Muscle layer of colon (tissue), 2 donors: ENCODE data around the gene SLCO2A1.

Source experiments
- H3K27ac ChIP-seq: one replicate; pipeline ENCODE4 v1.7.0; 2013; ENCODE audit warnings: low read depth, mild to moderate bottlenecking, low read length, moderate library complexity
- H3K27me3 ChIP-seq, 2 donors: one replicate each; pipeline ENCODE4 v1.7.0; 2013; ENCODE audit warnings: low read length in 2 of 2, mild to moderate bottlenecking in 2 of 2; ENCODE audit not compliant: insufficient read depth in 2 of 2, control insufficient read depth in 1 of 2
- H3K36me3 ChIP-seq: one replicate; pipeline ENCODE4 v1.7.0; 2013; ENCODE audit warnings: mild to moderate bottlenecking, low read length; ENCODE audit not compliant: insufficient read depth
- H3K4me1 ChIP-seq: one replicate; pipeline ENCODE4 v1.7.0; 2013; ENCODE audit warnings: mild to moderate bottlenecking, low read length; ENCODE audit not compliant: insufficient read depth
- H3K4me3 ChIP-seq, 2 donors: one replicate each; pipeline ENCODE4 v1.7.0; 2013; ENCODE audit warnings: low read length in 2 of 2, low read depth in 1 of 2, mild to moderate bottlenecking in 1 of 2, moderate library complexity in 1 of 2
- H3K9ac ChIP-seq: one replicate; pipeline ENCODE4 v1.7.0; 2013; ENCODE audit warnings: low read length
- H3K9me3 ChIP-seq: one replicate; pipeline ENCODE4 v1.7.0; 2013; ENCODE audit warnings: mild to moderate bottlenecking, low read length
- donor health status: abdominal sarcoma.
- donor health status: Adenocarcinoma of cecum.

The SLCO2A1 gene

DNA sequence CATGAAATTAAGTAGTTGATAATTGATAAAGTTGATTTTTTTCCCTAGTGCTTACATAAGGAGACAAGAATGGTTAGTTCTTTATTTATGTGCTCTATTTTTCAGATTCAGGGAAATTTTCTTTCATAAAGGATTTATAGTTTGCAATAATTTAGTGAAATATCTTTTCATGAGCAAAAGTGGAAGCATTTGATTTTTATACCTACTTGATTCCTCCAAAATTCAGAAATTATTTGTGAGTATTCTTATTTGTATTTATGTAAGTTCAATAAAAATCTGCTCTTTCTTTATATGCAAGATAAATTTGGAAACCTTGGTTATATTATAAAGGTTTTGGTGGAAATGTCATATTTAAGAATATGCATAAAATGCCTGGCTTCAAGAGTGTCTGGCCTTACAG is 14.7 kb upstream of the SLCO2A1 start:
- Histone ChIP-seq H3K9ac (no peak overlapping the region), H3K4me3 (no peak overlapping the region), H3K27me3 (no peaks in the 10 kb centered on the region)

DNA sequence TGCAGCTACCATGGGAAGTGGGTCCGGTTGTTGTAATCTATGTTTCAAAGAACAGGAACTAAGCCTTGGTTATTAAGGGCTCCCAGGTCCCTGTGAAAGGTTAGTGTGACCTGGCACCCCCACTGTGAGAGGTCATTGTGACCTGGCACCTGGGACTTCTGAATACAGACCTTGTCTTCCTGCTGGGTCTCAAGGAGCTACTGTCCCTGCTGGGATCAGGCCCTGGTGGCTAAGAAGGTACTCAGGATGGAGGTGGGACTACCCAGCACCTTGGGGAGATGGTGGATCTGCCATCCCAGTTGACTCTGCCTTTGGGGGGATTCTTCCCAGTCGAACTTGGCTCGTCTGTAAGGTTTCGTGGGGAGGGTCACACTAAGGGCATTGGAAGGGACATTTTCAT is 10.3 kb upstream of the SLCO2A1 start:
- Histone ChIP-seq H3K27ac (no peak overlapping the region), H3K9ac (no peak overlapping the region), H3K27me3 (no peaks in the 10 kb centered on the region), H3K9me3 (no peaks in the 10 kb centered on the region), H3K4me3 (no peak overlapping the region), H3K4me1 (no peaks in the 10 kb centered on the region), H3K36me3 (no peaks in the 10 kb centered on the region)

More for the DNA sequence above, 14.7 kb upstream of the SLCO2A1 start:
- Histone ChIP-seq H3K9me3 (no peaks in the 10 kb centered on the region), H3K36me3 (no peaks in the 10 kb centered on the region), H3K4me1 (no peaks in the 10 kb centered on the region), H3K27ac (no peak overlapping the region)

GRCh38 chr3:134039161-134039862 is 9.6 kb upstream of the SLCO2A1 start:
- Histone ChIP-seq H3K9ac (no peak overlapping the region), H3K4me1 (no peaks in the 10 kb centered on the region), H3K9me3 (no peaks in the 10 kb centered on the region), H3K4me3 (no peak overlapping the region), H3K27ac (no peak overlapping the region), H3K27me3 (no peaks in the 10 kb centered on the region), H3K36me3 (no peaks in the 10 kb centered on the region)

- no peak overlapping the region for H3K4me3 ChIP-seq
- H3K9ac ChIP-seq: no peak overlapping the region
- no peaks in the 10 kb centered on the region for H3K9me3 ChIP-seq
- no peaks in the 10 kb centered on the region for H3K36me3 ChIP-seq
- no peaks in the 10 kb centered on the region for H3K27me3 ChIP-seq
- no peak overlapping the region for H3K27ac ChIP-seq
- H3K4me1 ChIP-seq: no peaks in the 10 kb centered on the region
Observed at GRCh38 chr3:134038716-134039115, 9.0 kb upstream of the SLCO2A1 start.

GRCh38 chr3:134038071-134038491 is 8.4 kb upstream of the SLCO2A1 start:
- Histone ChIP-seq H3K27me3 (no peaks in the 10 kb centered on the region), H3K9me3 (no peaks in the 10 kb centered on the region), H3K36me3 (no peaks in the 10 kb centered on the region), H3K27ac (no peak overlapping the region), H3K4me1 (no peaks in the 10 kb centered on the region), H3K9ac (no peak overlapping the region), H3K4me3 (no peak overlapping the region)

- H3K36me3 ChIP-seq: no peaks in the 10 kb centered on the region
- H3K27me3 ChIP-seq: no peaks in the 10 kb centered on the region
- no peaks in the 10 kb centered on the region for H3K9me3 ChIP-seq
- no peak overlapping the region for H3K4me3 ChIP-seq
- no peaks in the 10 kb centered on the region for H3K4me1 ChIP-seq
- no peak overlapping the region for H3K27ac ChIP-seq
- no peak overlapping the region for H3K9ac ChIP-seq
Observed at GRCh38 chr3:134037168-134037567, 7.4 kb upstream of the SLCO2A1 start.

DNA sequence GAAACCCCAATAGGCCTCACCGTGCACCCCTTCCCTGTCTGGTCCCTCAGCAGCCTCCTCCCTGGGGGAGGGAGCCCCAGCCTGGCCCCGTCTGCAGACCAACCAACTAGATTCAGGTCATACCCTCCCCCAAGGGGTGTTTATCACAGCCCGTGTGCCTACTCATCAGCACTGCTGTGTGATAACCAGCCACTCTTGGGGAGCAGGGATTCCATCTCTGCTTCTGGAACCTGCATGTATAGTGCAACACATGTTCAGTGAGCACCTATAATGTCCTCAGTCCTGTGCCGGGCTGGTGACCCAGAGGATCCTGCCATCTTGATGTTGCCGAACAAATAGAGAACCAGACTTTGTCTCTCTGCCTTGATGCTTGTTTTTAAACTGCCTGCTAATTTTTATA is 6.6 kb upstream of the SLCO2A1 start:
- Histone ChIP-seq H3K27me3 (no peaks in the 10 kb centered on the region), H3K9ac (no peak overlapping the region), H3K4me1 (no peaks in the 10 kb centered on the region), H3K9me3 (no peaks in the 10 kb centered on the region), H3K27ac (no peak overlapping the region), H3K4me3 (no peak overlapping the region), H3K36me3 (no peaks in the 10 kb centered on the region)

GRCh38 chr3:134035836-134036235 is 6.1 kb upstream of the SLCO2A1 start:
- Histone ChIP-seq H3K27ac (no peak overlapping the region), H3K27me3 (no peaks in the 10 kb centered on the region), H3K9me3 (no peaks in the 10 kb centered on the region), H3K4me1 (no peaks in the 10 kb centered on the region), H3K9ac (no peak overlapping the region), H3K36me3 (no peaks in the 10 kb centered on the region), H3K4me3 (no peak overlapping the region)

DNA sequence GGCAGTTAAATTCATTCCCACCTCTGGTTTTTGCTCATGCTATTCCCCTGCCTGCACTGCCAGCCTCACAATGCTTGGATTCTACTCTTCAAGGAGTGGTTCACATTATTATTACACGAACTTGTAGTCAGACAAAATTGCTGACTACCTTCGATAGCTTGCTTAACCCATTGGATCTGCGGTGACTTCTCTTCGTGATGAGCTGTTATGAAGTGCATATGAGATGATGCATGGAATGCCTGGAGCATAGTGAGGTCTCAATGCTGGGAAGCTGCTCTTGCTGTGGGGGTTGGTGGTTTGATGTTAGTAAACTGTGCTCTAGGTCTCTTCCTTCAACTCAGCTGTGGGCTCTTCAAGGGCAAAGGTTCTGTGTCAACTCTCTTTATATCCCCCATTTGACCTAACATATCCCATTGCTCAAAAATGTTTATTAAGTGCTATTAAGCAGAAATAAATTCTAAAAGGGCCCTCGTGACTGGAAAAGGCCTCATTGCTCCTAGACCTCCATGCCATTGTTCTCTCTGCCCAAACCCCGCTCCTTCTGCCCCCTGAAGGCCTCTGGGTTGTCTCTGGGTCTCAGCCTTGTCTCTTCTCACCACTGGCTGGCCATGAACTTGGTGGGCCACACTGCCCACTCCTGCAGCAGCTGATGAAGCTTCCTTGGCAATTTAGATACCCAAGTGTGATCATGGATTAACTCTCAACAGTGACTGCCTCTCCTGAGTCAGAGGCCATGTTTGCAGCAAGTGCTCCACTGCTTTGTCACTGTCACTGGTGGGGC is 4.5 kb upstream of the SLCO2A1 start:
- no peak overlapping the region for H3K27ac ChIP-seq
- H3K9ac ChIP-seq: no peak overlapping the region
- H3K36me3 ChIP-seq: no peaks in the 10 kb centered on the region
- no peaks in the 10 kb centered on the region for H3K9me3 ChIP-seq
- peaks cover 0 to 9% of the 10 kb centered on the region in 2 donors for H3K27me3 ChIP-seq
- H3K4me1 ChIP-seq: peaks cover 2% of the 10 kb centered on the region
- no peak overlapping the region for H3K4me3 ChIP-seq

DNA sequence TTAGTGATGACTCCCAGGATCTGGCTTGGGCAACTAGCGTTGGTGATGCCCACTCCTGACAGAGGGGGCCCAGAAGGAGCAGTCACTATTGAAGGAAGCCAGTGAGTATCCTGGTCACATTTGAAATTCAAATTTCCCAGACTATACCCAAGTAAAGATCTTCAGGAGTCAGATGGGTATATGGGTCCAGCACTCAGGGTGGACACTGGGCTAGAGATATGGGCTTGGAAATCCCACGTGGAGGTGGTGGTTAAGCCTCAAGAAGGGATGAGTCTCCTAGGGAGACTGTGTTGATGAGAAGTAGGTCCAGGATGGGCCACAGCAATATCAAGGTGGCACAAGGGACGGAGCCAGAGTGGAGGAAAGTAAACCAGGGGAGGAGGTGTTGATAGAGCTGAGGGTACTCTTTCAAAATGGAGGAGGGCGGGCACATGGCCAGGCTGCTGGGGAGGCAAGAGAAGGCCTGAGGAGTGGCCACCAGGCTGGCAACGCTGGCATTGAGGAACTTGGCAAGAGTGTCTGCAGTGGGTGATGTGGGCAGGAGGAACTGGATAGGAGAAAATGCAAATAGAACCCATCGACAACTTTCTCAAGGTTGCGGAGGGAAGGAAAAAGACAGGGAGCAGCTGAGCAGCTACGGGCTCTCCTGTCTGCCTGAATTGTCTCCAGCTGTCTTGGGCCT is 3.7 kb upstream of the SLCO2A1 start:
- Histone ChIP-seq H3K4me3 (no peak overlapping the region), H3K4me1 (peaks cover 5% of the 10 kb centered on the region), H3K36me3 (no peaks in the 10 kb centered on the region), H3K27ac (no peak overlapping the region), H3K27me3 (peaks cover 0 to 17% of the 10 kb centered on the region in 2 donors), H3K9ac (no peak overlapping the region), H3K9me3 (no peaks in the 10 kb centered on the region)

GRCh38 chr3:134031348-134031915 is 1.7 kb upstream of the SLCO2A1 start:
- Histone ChIP-seq H3K4me1 (peaks cover 5% of the 10 kb centered on the region), H3K9me3 (no peaks in the 10 kb centered on the region), H3K27me3 (peaks cover 0 to 23% of the 10 kb centered on the region in 2 donors), H3K36me3 (no peaks in the 10 kb centered on the region), H3K27ac (no peak overlapping the region), H3K4me3 (no peak overlapping the region), H3K9ac (no peak overlapping the region)
